ENCODE measurements around the gene CST9. TPM values are rescaled to one million over a fixed set of nuclear protein-coding genes. Genes with fewer than 3 reads are reported as not detected.
A peak's percentile ranks its signal among the peaks of the same experiment; 100 is the strongest.

Gene CST9
- polyA plus RNA-seq, 2 donors = 0.04 TPM; not detected in 1

- Histone ChIP-seq H3K4me3 (ENCODE audit: low read depth in 1 of 2, low read length in 2 of 2) (no peak overlapping the region), H3K27me3 (ENCODE audit: control insufficient read depth in 1 of 2, insufficient read depth in 2 of 2, low read length in 2 of 2) (no peaks in the 10 kb centered on the region), H3K9me3 (ENCODE audit: control insufficient read depth in 2 of 2, insufficient read depth in 1 of 2, low read depth in 1 of 2, low read length in 1 of 2) (peaks cover 0 to 3% of the 10 kb centered on the region in 2 donors), H3K27ac (ENCODE audit: low read depth in 2 of 2, low read length in 1 of 2) (no peak overlapping the region), H3K36me3 (ENCODE audit: control insufficient read depth in 2 of 2, insufficient read depth in 2 of 2, low read length in 1 of 2) (no peaks in the 10 kb centered on the region), H3K4me1 (ENCODE audit: control insufficient read depth in 2 of 2, insufficient read depth in 2 of 2, low read length in 1 of 2) (peaks cover 0 to 3% of the 10 kb centered on the region in 2 donors)
Observed at GRCh38 chr20:23598481-23598880, 7.2 kb downstream of the CST9 start.

GRCh38 chr20:23596579-23597250, 9.0 kb downstream of the CST9 start:
- Histone ChIP-seq H3K4me3 (ENCODE audit: low read depth in 1 of 2, low read length in 2 of 2) (no peak overlapping the region), H3K27me3 (ENCODE audit: control insufficient read depth in 1 of 2, insufficient read depth in 2 of 2, low read length in 2 of 2) (no peaks in the 10 kb centered on the region), H3K36me3 (ENCODE audit: control insufficient read depth in 2 of 2, insufficient read depth in 2 of 2, low read length in 1 of 2) (no peaks in the 10 kb centered on the region), H3K4me1 (ENCODE audit: control insufficient read depth in 2 of 2, insufficient read depth in 2 of 2, low read length in 1 of 2) (peaks cover 0 to under 1% of the 10 kb centered on the region in 2 donors), H3K27ac (ENCODE audit: low read depth in 2 of 2, low read length in 1 of 2) (no peak overlapping the region), H3K9me3 (ENCODE audit: control insufficient read depth in 2 of 2, insufficient read depth in 1 of 2, low read depth in 1 of 2, low read length in 1 of 2) (peaks cover 0 to under 1% of the 10 kb centered on the region in 2 donors)
- 38 to 48% methylated on average over 2 of the region's 2 CpGs for WGBS, 2 donors

- H3K9me3 ChIP-seq (ENCODE audit: control insufficient read depth in 2 of 2, insufficient read depth in 1 of 2, low read depth in 1 of 2, low read length in 1 of 2) = no peaks in the 10 kb centered on the region
- 65 to 70% methylated on average over 1 of the region's 1 CpG for WGBS, 2 donors
- no peak overlapping the region for H3K27ac ChIP-seq (ENCODE audit: low read depth in 2 of 2, low read length in 1 of 2)
- H3K4me3 ChIP-seq (ENCODE audit: low read depth in 1 of 2, low read length in 2 of 2) = no peak overlapping the region
- H3K36me3 ChIP-seq (ENCODE audit: control insufficient read depth in 2 of 2, insufficient read depth in 2 of 2, low read length in 1 of 2) = no peaks in the 10 kb centered on the region
- no peaks in the 10 kb centered on the region for H3K27me3 ChIP-seq (ENCODE audit: control insufficient read depth in 1 of 2, insufficient read depth in 2 of 2, low read length in 2 of 2)
- H3K4me1 ChIP-seq (ENCODE audit: control insufficient read depth in 2 of 2, insufficient read depth in 2 of 2, low read length in 1 of 2) = no peaks in the 10 kb centered on the region
Observed at GRCh38 chr20:23595941-23596340, 9.8 kb downstream of the CST9 start.

GRCh38 chr20:23588434-23589403, 17.0 kb downstream of the CST9 start:
- Histone ChIP-seq H3K9me3 (ENCODE audit: control insufficient read depth in 2 of 2, insufficient read depth in 1 of 2, low read depth in 1 of 2, low read length in 1 of 2) (no peaks in the 10 kb centered on the region), H3K4me1 (ENCODE audit: control insufficient read depth in 2 of 2, insufficient read depth in 2 of 2, low read length in 1 of 2) (peaks cover 0 to 10% of the 10 kb centered on the region in 2 donors), H3K36me3 (ENCODE audit: control insufficient read depth in 2 of 2, insufficient read depth in 2 of 2, low read length in 1 of 2) (no peaks in the 10 kb centered on the region), H3K4me3 (ENCODE audit: low read depth in 1 of 2, low read length in 2 of 2) (peak overlapping the region in 1 of 2 donors; percentile 15), H3K27me3 (ENCODE audit: control insufficient read depth in 1 of 2, insufficient read depth in 2 of 2, low read length in 2 of 2) (no peaks in the 10 kb centered on the region), H3K27ac (ENCODE audit: low read depth in 2 of 2, low read length in 1 of 2) (peak overlapping the region in 1 of 2 donors; percentile 81)
- 70 to 85% methylated on average over 10 of the region's 10 CpGs for WGBS, 2 donors

- WGBS, 2 donors = 78 to 80% methylated on average over 7 of the region's 7 CpGs
- Histone ChIP-seq H3K27ac (ENCODE audit: low read depth in 2 of 2, low read length in 1 of 2) (no peak overlapping the region), H3K9me3 (ENCODE audit: control insufficient read depth in 2 of 2, insufficient read depth in 1 of 2, low read depth in 1 of 2, low read length in 1 of 2) (no peaks in the 10 kb centered on the region), H3K4me1 (ENCODE audit: control insufficient read depth in 2 of 2, insufficient read depth in 2 of 2, low read length in 1 of 2) (peaks cover 0 to 10% of the 10 kb centered on the region in 2 donors), H3K27me3 (ENCODE audit: control insufficient read depth in 1 of 2, insufficient read depth in 2 of 2, low read length in 2 of 2) (no peaks in the 10 kb centered on the region), H3K36me3 (ENCODE audit: control insufficient read depth in 2 of 2, insufficient read depth in 2 of 2, low read length in 1 of 2) (no peaks in the 10 kb centered on the region), H3K4me3 (ENCODE audit: low read depth in 1 of 2, low read length in 2 of 2) (no peak overlapping the region)
Observed at GRCh38 chr20:23587631-23588030, 18.1 kb downstream of the CST9 start.

- no peak overlapping the region for H3K4me3 ChIP-seq (ENCODE audit: low read depth in 1 of 2, low read length in 2 of 2)
- no peak overlapping the region for H3K27ac ChIP-seq (ENCODE audit: low read depth in 2 of 2, low read length in 1 of 2)
- 59 to 70% methylated on average over 13 of the region's 13 CpGs for WGBS, 2 donors
- H3K36me3 ChIP-seq (ENCODE audit: control insufficient read depth in 2 of 2, insufficient read depth in 2 of 2, low read length in 1 of 2) = no peaks in the 10 kb centered on the region
- no peaks in the 10 kb centered on the region for H3K9me3 ChIP-seq (ENCODE audit: control insufficient read depth in 2 of 2, insufficient read depth in 1 of 2, low read depth in 1 of 2, low read length in 1 of 2)
- no peaks in the 10 kb centered on the region for H3K27me3 ChIP-seq (ENCODE audit: control insufficient read depth in 1 of 2, insufficient read depth in 2 of 2, low read length in 2 of 2)
- peaks cover 0 to 10% of the 10 kb centered on the region in 2 donors for H3K4me1 ChIP-seq (ENCODE audit: control insufficient read depth in 2 of 2, insufficient read depth in 2 of 2, low read length in 1 of 2)
Observed at GRCh38 chr20:23586735-23587525, 18.8 kb downstream of the CST9 start.

GRCh38 chr20:23585808-23586734, 19.6 kb downstream of the CST9 start:
- Histone ChIP-seq H3K4me3 (ENCODE audit: low read depth in 1 of 2, low read length in 2 of 2) (no peak overlapping the region), H3K4me1 (ENCODE audit: control insufficient read depth in 2 of 2, insufficient read depth in 2 of 2, low read length in 1 of 2) (peaks cover 0 to 10% of the 10 kb centered on the region in 2 donors), H3K9me3 (ENCODE audit: control insufficient read depth in 2 of 2, insufficient read depth in 1 of 2, low read depth in 1 of 2, low read length in 1 of 2) (no peaks in the 10 kb centered on the region), H3K27ac (ENCODE audit: low read depth in 2 of 2, low read length in 1 of 2) (no peak overlapping the region), H3K36me3 (ENCODE audit: control insufficient read depth in 2 of 2, insufficient read depth in 2 of 2, low read length in 1 of 2) (no peaks in the 10 kb centered on the region), H3K27me3 (ENCODE audit: control insufficient read depth in 1 of 2, insufficient read depth in 2 of 2, low read length in 2 of 2) (no peaks in the 10 kb centered on the region)
- 69 to 87% methylated on average over 5 of the region's 5 CpGs for WGBS, 2 donors

- Histone ChIP-seq H3K9me3 (ENCODE audit: control insufficient read depth in 2 of 2, insufficient read depth in 1 of 2, low read depth in 1 of 2, low read length in 1 of 2) (no peaks in the 10 kb centered on the region), H3K27ac (ENCODE audit: low read depth in 2 of 2, low read length in 1 of 2) (no peak overlapping the region), H3K4me3 (ENCODE audit: low read depth in 1 of 2, low read length in 2 of 2) (no peak overlapping the region), H3K4me1 (ENCODE audit: control insufficient read depth in 2 of 2, insufficient read depth in 2 of 2, low read length in 1 of 2) (peaks cover 0 to 10% of the 10 kb centered on the region in 2 donors), H3K27me3 (ENCODE audit: control insufficient read depth in 1 of 2, insufficient read depth in 2 of 2, low read length in 2 of 2) (no peaks in the 10 kb centered on the region), H3K36me3 (ENCODE audit: control insufficient read depth in 2 of 2, insufficient read depth in 2 of 2, low read length in 1 of 2) (no peaks in the 10 kb centered on the region)
- WGBS, 2 donors = 74 to 81% methylated on average over 5 of the region's 5 CpGs
Observed at GRCh38 chr20:23585449-23585807, 20.3 kb downstream of the CST9 start.
